H1 (cell line): ENCODE data around the gene FANCE. TPM values are rescaled to one million over a fixed set of nuclear protein-coding genes. Genes with fewer than 3 reads are reported as not detected.
A peak's percentile ranks its signal among the peaks of the same experiment; 100 is the strongest.

Experiments
- CTCF ChIA-PET: fragments of 300-600 bp; sonication (Branson Sonifier 250); formaldehyde crosslinking; loops from one replicate; lab custom pipeline; 2021; ENCODE audit not compliant: partially characterized antibody; lab: Charles Lee
- POLR2A ChIA-PET: fragments of 300-600 bp; sonication (Branson Sonifier 250); formaldehyde crosslinking; loops from one replicate; lab custom pipeline; 2021; ENCODE audit warnings: inconsistent platforms; ENCODE audit not compliant: partially characterized antibody; lab: Charles Lee
- DNase-seq, 2 experiments: peaks; one replicate each; pipeline versions ENCODE4 v3.0.0 to v3.0.0-alpha.2; 2010 to 2022; ENCODE audit warnings: low spot score in 2 of 2, low read depth in 1 of 2, mixed read lengths in 1 of 2
- FAIRE-seq: peaks from 2 replicates; lab custom pipeline; 2011; peaks lifted over from hg19 to GRCh38; lab: Jason Lieb, UNC
- H2AFZ ChIP-seq: 2 replicates; pipeline ENCODE4 v1.8.1; 2012; ENCODE audit warnings: low read length, inconsistent platforms
- H2AK5ac ChIP-seq: 2 replicates; pipeline ENCODE4 v1.6.1; 2013; ENCODE audit warnings: low read depth, low read length
- H2BK120ac ChIP-seq: replicated peaks from 2 replicates; pipeline ENCODE3; 2013; ENCODE audit warnings: low read depth, low read length, inconsistent platforms
- H2BK12ac ChIP-seq: 2 replicates; pipeline ENCODE4 v1.6.1; 2013; ENCODE audit warnings: low read depth, low read length
- H2BK15ac ChIP-seq: 2 replicates; pipeline ENCODE4 v1.6.1; 2013; ENCODE audit warnings: low read length
- H2BK20ac ChIP-seq: 2 replicates; pipeline ENCODE4 v1.6.1; 2013; ENCODE audit warnings: low read length
- H2BK5ac ChIP-seq: 2 replicates; pipeline ENCODE4 v1.6.1; 2013; ENCODE audit warnings: low read depth, low read length
- H3K14ac ChIP-seq: 2 replicates; pipeline ENCODE4 v1.6.1; 2013; ENCODE audit warnings: inconsistent platforms; ENCODE audit not compliant: insufficient read length
- H3K18ac ChIP-seq: 2 replicates; pipeline ENCODE4 v1.6.1; 2013; ENCODE audit warnings: low read length; ENCODE audit errors: extremely low read depth
- H3K23ac ChIP-seq: 2 replicates; pipeline ENCODE4 v1.6.1; 2013; ENCODE audit warnings: inconsistent platforms; ENCODE audit not compliant: insufficient read length
- H3K23me2 ChIP-seq: 2 replicates; pipeline ENCODE4 v1.6.1; 2013; ENCODE audit warnings: low read depth, low read length
- H3K27ac ChIP-seq: 2 replicates; pipeline ENCODE4 v1.6.1; 2011; ENCODE audit warnings: low read depth, low read length, inconsistent platforms
- H3K27me3 ChIP-seq, 4 experiments: replicated peaks in 1 of 4; 1 replicate in 1 of 4; 2 replicates in 3 of 4; pipeline versions ENCODE4 v1.6.1 to v1.8.1; 2011 to 2013; ENCODE audit warnings: low read length in 3 of 4, mild to moderate bottlenecking in 3 of 4, inconsistent platforms in 2 of 4, mixed read lengths in 2 of 4, moderate library complexity in 1 of 4; ENCODE audit not compliant: control insufficient read depth in 3 of 4, insufficient read depth in 3 of 4; ENCODE audit errors: extremely low read depth in 1 of 4
- H3K36me3 ChIP-seq, 4 experiments: 2 replicates each; pipeline versions ENCODE4 v1.6.1 to v1.8.1; 2011 to 2013; ENCODE audit warnings: mild to moderate bottlenecking in 4 of 4, low read length in 3 of 4, moderate library complexity in 2 of 4, control low read depth in 1 of 4, inconsistent platforms in 1 of 4; ENCODE audit not compliant: insufficient read depth in 4 of 4, control insufficient read depth in 2 of 4
- H3K4ac ChIP-seq: replicated peaks from 2 replicates; pipeline ENCODE3; 2013; ENCODE audit warnings: low read length, low read depth, mixed read lengths, inconsistent platforms; ENCODE audit not compliant: insufficient read length
- H3K4me1 ChIP-seq, 4 experiments: replicated peaks in 1 of 4; 1 replicate in 1 of 4; 2 replicates in 3 of 4; pipeline versions ENCODE4 v1.6.1 to v1.8.1; 2011 to 2013; ENCODE audit warnings: low read length in 3 of 4, inconsistent platforms in 2 of 4, mixed read lengths in 1 of 4; ENCODE audit not compliant: insufficient read depth in 4 of 4, control insufficient read depth in 3 of 4
- H3K4me2 ChIP-seq, 2 experiments: 2 replicates each; pipeline versions ENCODE4 v1.6.1 to v1.8.1; 2011 to 2013; ENCODE audit warnings: low read depth in 2 of 2, low read length in 2 of 2, control low read depth in 1 of 2, inconsistent platforms in 1 of 2, mild to moderate bottlenecking in 1 of 2; ENCODE audit not compliant: insufficient read depth in 1 of 2
- H3K4me3 ChIP-seq, 4 experiments: fragments of 200-600, 300-600 bp in 1 of 4; sonication (generic), shearing (Covaris generic), sonication (Bioruptor Twin) in 1 of 4; 2 replicates each; pipeline versions ENCODE4 v1.5.1 to v1.8.1; 2011 to 2016; ENCODE audit warnings: low read length in 4 of 4, low read depth in 3 of 4, control low read depth in 2 of 4, inconsistent platforms in 2 of 4, mild to moderate bottlenecking in 2 of 4, mixed read lengths in 1 of 4, moderate library complexity in 1 of 4; ENCODE audit not compliant: insufficient read depth in 2 of 4; ENCODE audit errors: extremely low read depth in 1 of 4
- H3K56ac ChIP-seq: replicated peaks from 2 replicates; pipeline ENCODE3; 2013; ENCODE audit warnings: low read depth, mild to moderate bottlenecking, mixed read lengths, low read length, inconsistent platforms; ENCODE audit not compliant: insufficient read length
- H3K79me1 ChIP-seq: 2 replicates; pipeline ENCODE4 v1.6.1; 2013; ENCODE audit warnings: low read depth, low read length, control low read depth
- H3K79me2 ChIP-seq, 2 experiments: 2 replicates each; pipeline versions ENCODE4 v1.6.1 to v1.8.1; 2012 to 2013; ENCODE audit warnings: low read length in 2 of 2, mild to moderate bottlenecking in 2 of 2, inconsistent platforms in 1 of 2; ENCODE audit not compliant: insufficient read depth in 2 of 2, control insufficient read depth in 1 of 2
- H3K9ac ChIP-seq, 4 experiments: replicated peaks in 1 of 4; 1 replicate in 1 of 4; 2 replicates in 3 of 4; pipeline versions ENCODE4 v1.6.1 to v1.8.1; 2011 to 2013; ENCODE audit warnings: low read depth in 3 of 4, low read length in 3 of 4, control low read depth in 2 of 4, mild to moderate bottlenecking in 2 of 4, moderate library complexity in 2 of 4, inconsistent platforms in 1 of 4; ENCODE audit errors: extremely low read depth in 1 of 4
- H3K9me3 ChIP-seq, 2 experiments: 2 replicates each; pipeline versions ENCODE4 v1.6.1 to v1.8.1; 2012 to 2013; ENCODE audit warnings: mild to moderate bottlenecking in 2 of 2, moderate library complexity in 2 of 2, control low read depth in 1 of 2, inconsistent platforms in 1 of 2, low read depth in 1 of 2, low read length in 1 of 2, mixed read lengths in 1 of 2; ENCODE audit not compliant: insufficient read depth in 2 of 2
- H4K20me1 ChIP-seq, 2 experiments: replicated peaks in 1 of 2; 2 replicates each; pipeline versions ENCODE3 to v1.8.1; 2011 to 2013; ENCODE audit warnings: inconsistent platforms in 2 of 2, low read length in 2 of 2, mild to moderate bottlenecking in 1 of 2; ENCODE audit not compliant: insufficient read depth in 2 of 2, control insufficient read depth in 1 of 2
- H4K5ac ChIP-seq: 2 replicates; pipeline ENCODE4 v1.6.1; 2013; ENCODE audit warnings: low read length, low read depth, mixed read lengths, inconsistent platforms; ENCODE audit not compliant: insufficient read length
- H4K8ac ChIP-seq: 2 replicates; pipeline ENCODE4 v1.8.0; 2013; ENCODE audit warnings: mild to moderate bottlenecking, moderate library complexity, low read length, inconsistent platforms; ENCODE audit not compliant: insufficient read depth; ENCODE audit errors: extremely low read depth
- H4K91ac ChIP-seq: replicated peaks from 2 replicates; pipeline ENCODE3; 2013; ENCODE audit warnings: low read length, mixed read lengths, inconsistent platforms; ENCODE audit not compliant: insufficient read length
- ASH2L ChIP-seq: fragments of 200-600, 300-600 bp; sonication (generic); IDR thresholded peaks from one replicate; pipeline ENCODE4 v1.7.1; 2017; ENCODE audit warnings: low read length
- CBX5 ChIP-seq: fragments of 300-800, 300-1000 bp; sonication (generic); IDR thresholded peaks from 2 replicates; pipeline ENCODE4 v1.7.1; 2016; ENCODE audit warnings: antibody characterized with exemption, low read length, low read depth
- EGR1 ChIP-seq: IDR thresholded peaks from 2 replicates; pipeline ENCODE4 v1.6.1; 2011; ENCODE audit warnings: low read depth, low read length, borderline replicate concordance
- RAD21 ChIP-seq, 2 experiments: IDR thresholded peaks in 1 of 2; conservative IDR thresholded peaks in 1 of 2; 2 replicates each; pipeline ENCODE4 v1.6.1; 2011; ENCODE audit warnings: low read depth in 2 of 2, low read length in 2 of 2, improper control_type of control experiment in 1 of 2, inconsistent platforms in 1 of 2, mild to moderate bottlenecking in 1 of 2, moderate library complexity in 1 of 2
- SAP30 ChIP-seq: fragments of 300-600 bp; sonication (generic); IDR thresholded peaks from 2 replicates; pipeline ENCODE4 v1.7.1; 2012; ENCODE audit warnings: low read length, moderate library complexity, mild to moderate bottlenecking, inconsistent platforms; ENCODE audit not compliant: insufficient read depth, insufficient replicate concordance
- SIRT6 ChIP-seq: IDR thresholded peaks from one replicate; pipeline ENCODE4 v1.7.1; 2012; ENCODE audit warnings: low read length, inconsistent platforms
- WGBS, 2 experiments: shearing (Covaris generic) in 1 of 2; methylation state at CpG; one replicate each; pipeline versions ENCODE4 v1.1.6 to v1.1.7; 2013 to 2015; ENCODE audit warnings: low lambda C conversion rate in 2 of 2, mixed read lengths in 2 of 2, inconsistent platforms in 1 of 2, low coverage in 1 of 2, missing lambda C conversion rate in 1 of 2; ENCODE audit not compliant: insufficient replicate concordance in 2 of 2, insufficient coverage in 1 of 2, insufficient read length in 1 of 2; ENCODE audit errors: extremely low coverage in 1 of 2, missing lambda C conversion rate in 1 of 2; 5-methylcytosine and 5-hydroxymethylcytosine counted together
- polyA plus RNA-seq, 7 experiments: library from polyadenylated mRNA; depleted of rRNA in 3 of 7; stranded (reverse) in 5 of 7; unstranded in 2 of 7; fragments of >200 nt in 5 of 7; fragments of 200-250 nt in 2 of 7; gene quantifications; 1 replicate in 5 of 7; 2 replicates in 1 of 7; 4 replicates in 1 of 7; pipeline versions ENCODE4 v1.2.1 to v1.2.3, GENCODE V29; 2011 to 2013; ENCODE audit warnings: missing spikeins in 2 of 7, mixed read lengths in 2 of 7
- total RNA-seq: library from RNA; stranded (reverse); fragmentation: NEBNext Ultra II Directional; extraction: Animal tissue kit (Norgen Biotek cat#: 25700); gene quantifications from 2 replicates; pipeline ENCODE4 v1.2.1, GENCODE V29; 2021
- TF ChIP-seq, protein P1 (sequence below), 3 experiments: IDR thresholded peaks; 1 replicate in 2 of 3; 2 replicates in 1 of 3; pipeline versions ENCODE4 v1.5.1 to v1.6.1; 2011; ENCODE audit warnings: low read length in 3 of 3, mild to moderate bottlenecking in 3 of 3, inconsistent platforms in 2 of 3, low read depth in 1 of 3, moderate library complexity in 1 of 3; ENCODE audit not compliant: insufficient read depth in 1 of 3; ENCODE audit errors: control extremely low read depth in 1 of 3

FANCE gene
- total and polyA plus RNA-seq, 2 of the 8 experiments (the other 6 are each of a cell fraction or from before 2014, with no cell fraction given), result 16.1 to 17.0 TPM

DNA sequence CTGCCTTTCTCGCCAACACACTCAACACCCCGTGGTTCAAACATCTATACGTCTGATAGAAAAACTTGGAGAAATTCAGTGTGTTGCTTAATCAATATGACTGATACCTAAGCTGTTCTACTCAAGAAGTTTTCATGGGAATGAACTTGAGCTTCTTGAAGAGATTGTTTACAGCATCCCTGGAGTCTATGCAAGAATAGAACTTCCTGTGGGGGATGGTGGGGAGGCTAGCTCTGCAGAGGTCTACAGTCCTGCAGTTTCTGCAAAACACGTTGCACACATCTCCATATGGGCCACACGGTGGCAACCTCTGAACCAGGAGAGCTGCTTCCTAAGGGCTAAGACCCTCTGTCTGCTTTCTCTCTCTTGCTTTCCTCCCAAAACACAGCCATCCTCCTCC lies 32.7 kb upstream of the FANCE start:
- Histone ChIP-seq H3K27me3 (no peaks in the 10 kb centered on the region), H3K9me3 (no peaks in the 10 kb centered on the region), H3K27ac (no peak overlapping the region), H3K36me3 (peaks cover 0 to 1% (median 0%) of the 10 kb centered on the region in 4 experiments; a peak in 1 of 8 replicates), H4K91ac (no peak overlapping the region), H3K4me1 (peaks cover 0 to 9% (median 1%) of the 10 kb centered on the region in 4 experiments; a peak in 4 of 7 replicates), H3K4me3 (no peak overlapping the region), H4K8ac (no peak overlapping the region), H3K18ac (no peak overlapping the region), H3K23me2 (no peaks in the 10 kb centered on the region), H3K79me2 (no peaks in the 10 kb centered on the region), H2BK5ac (0 out of 2 replicates have a peak overlapping the region, but pooled peaks have one; percentile 75), H2BK12ac (0 out of 2 replicates have a peak overlapping the region, but pooled peaks have one; percentile 39), H3K4me2 (no peak overlapping the region; a peak in 1 of 4 replicates), H2BK15ac (peak overlapping the region; percentile 46; the same call in 1 of the 2 replicates), H2BK20ac (no peak overlapping the region), H2AFZ (no peak overlapping the region), H4K5ac (no peak overlapping the region), H2AK5ac (no peak overlapping the region), H3K14ac (no peak overlapping the region), H3K4ac (no peak overlapping the region), H4K20me1 (peaks cover 0 to 2% of the 10 kb centered on the region in 2 experiments), H2BK120ac (no peak overlapping the region), H3K9ac (no peak overlapping the region), H3K23ac (no peak overlapping the region), H3K79me1 (no peaks in the 10 kb centered on the region), H3K56ac (no peak overlapping the region)
- WGBS, 2 experiments, result 85% methylated on average over 5 of the region's 5 CpGs; no CpG with 5 or more reads in 1 of the 2 experiments
- TF ChIP-seq ASH2L (no peak), EGR1 (no peak), CBX5 (no peak), RAD21 (IDR thresholded peaks at IDR 0.05 in 1 of 2, conservative IDR thresholded peaks at IDR 0.05 in 1 of 2; ENCODE audit: low read depth in 2 of 2, low read length in 2 of 2) (peak; percentile 13 to 41; a peak in 3 of 4 replicates), SAP30 (no peak), SIRT6 (no peak)
- TF ChIP-seq, protein P1, sequence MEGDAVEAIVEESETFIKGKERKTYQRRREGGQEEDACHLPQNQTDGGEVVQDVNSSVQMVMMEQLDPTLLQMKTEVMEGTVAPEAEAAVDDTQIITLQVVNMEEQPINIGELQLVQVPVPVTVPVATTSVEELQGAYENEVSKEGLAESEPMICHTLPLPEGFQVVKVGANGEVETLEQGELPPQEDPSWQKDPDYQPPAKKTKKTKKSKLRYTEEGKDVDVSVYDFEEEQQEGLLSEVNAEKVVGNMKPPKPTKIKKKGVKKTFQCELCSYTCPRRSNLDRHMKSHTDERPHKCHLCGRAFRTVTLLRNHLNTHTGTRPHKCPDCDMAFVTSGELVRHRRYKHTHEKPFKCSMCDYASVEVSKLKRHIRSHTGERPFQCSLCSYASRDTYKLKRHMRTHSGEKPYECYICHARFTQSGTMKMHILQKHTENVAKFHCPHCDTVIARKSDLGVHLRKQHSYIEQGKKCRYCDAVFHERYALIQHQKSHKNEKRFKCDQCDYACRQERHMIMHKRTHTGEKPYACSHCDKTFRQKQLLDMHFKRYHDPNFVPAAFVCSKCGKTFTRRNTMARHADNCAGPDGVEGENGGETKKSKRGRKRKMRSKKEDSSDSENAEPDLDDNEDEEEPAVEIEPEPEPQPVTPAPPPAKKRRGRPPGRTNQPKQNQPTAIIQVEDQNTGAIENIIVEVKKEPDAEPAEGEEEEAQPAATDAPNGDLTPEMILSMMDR (IDR thresholded peaks at IDR 0.05; ENCODE audit: control extremely low read depth in 1 of 3, insufficient read depth in 1 of 3, low read depth in 1 of 3, low read length in 3 of 3), result peak; percentile 22 to 25 (median 25); a peak in 3 of 4 replicates
- ChIA-PET CTCF (interaction anchor here (0.6 to 12.0 kb wide), 20 partner anchors 11 to 379 kb away, joined by 3 to 138 read pairs (median 4); partner anchors contain the start of genes DEF6, FANCE and PPARD), POLR2A (interaction anchor here (0.6 to 0.8 kb wide), 2 partner anchors 26 to 76 kb away, joined by 3 read pairs; partner anchors contain the start of gene PPARD)
- no peak for DNase-seq
- FAIRE-seq, result no peak
